Astrocyte of the spinal cord (primary cell): ENCODE results near the gene CHST3.
"Not testable (repeated sequence)": the region's sequence is repeated elsewhere in the genome, so short reads cannot be mapped to it uniquely, and the experiment has no call there.

Experiments used
- DNase-seq: peaks from one replicate; pipeline ENCODE4 v3.0.0; 2011; ENCODE audit warnings: low read depth, low spot score
- H3K4me3 ChIP-seq: 2 replicates; pipeline ENCODE4 v1.5.1; 2011; ENCODE audit warnings: low read depth, mild to moderate bottlenecking, low read length, moderate library complexity
- CTCF ChIP-seq: IDR thresholded peaks from 2 replicates; pipeline ENCODE4 v1.5.1; 2012; ENCODE audit warnings: low read depth, mild to moderate bottlenecking, low read length, inconsistent platforms
- in situ Hi-C: cut with HindIII; loops from 2 replicates; pipeline ENCODE4 v1.10.0; 2017; ENCODE audit warnings: low sequenced_read_pairs

Gene CHST3

DNA sequence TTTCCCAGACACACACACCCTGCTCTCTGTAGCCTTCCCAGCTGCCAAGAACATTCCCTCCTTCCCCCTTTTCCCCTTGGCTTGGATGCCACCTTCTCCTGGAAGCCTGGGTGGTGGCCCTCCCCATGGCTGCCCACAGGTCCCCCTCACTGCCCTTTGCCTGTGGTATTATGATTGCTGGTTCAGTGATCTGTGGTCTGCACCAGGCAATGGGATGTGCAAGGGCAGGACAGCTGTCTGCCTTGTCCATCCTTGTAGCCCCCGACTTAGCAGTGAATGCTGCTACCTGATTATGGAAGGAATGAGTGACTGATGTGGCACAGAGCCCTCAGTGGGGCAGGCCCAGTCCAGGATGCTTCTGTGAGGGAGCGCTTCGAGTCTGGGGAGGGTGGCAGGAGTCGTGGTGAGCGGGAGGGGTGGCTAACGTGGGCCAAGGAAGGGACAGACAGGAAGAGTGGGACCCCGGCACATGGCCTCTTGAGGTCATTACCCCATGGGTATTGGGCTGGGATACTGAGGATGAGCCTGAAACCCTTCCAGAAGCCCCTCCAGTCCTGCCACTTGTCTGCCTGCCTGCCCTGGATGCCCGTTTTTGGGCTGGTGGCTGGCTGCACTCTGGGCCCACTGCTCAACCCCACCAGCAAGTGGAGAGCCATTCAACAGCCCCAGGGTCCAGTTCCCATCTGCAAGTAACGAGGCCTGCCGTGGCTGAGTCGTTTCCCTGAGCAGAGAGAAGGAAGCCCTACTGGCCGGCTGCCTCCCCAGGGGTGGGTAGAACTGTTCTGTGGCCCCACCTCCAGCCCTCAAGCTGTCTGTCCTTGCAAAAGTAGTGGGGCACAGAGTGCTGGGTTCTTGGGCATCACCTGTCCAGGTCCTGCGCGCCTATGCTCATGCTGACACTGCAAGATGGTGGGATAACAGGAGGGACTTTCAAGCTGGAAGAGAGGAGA lies 8.8 kb downstream of the CHST3 start:
- DNase-seq = no peak
- H3K4me3 ChIP-seq = no peak overlapping the region
- TF ChIP-seq CTCF = no peak
- in situ Hi-C loops = no loop called here

DNA sequence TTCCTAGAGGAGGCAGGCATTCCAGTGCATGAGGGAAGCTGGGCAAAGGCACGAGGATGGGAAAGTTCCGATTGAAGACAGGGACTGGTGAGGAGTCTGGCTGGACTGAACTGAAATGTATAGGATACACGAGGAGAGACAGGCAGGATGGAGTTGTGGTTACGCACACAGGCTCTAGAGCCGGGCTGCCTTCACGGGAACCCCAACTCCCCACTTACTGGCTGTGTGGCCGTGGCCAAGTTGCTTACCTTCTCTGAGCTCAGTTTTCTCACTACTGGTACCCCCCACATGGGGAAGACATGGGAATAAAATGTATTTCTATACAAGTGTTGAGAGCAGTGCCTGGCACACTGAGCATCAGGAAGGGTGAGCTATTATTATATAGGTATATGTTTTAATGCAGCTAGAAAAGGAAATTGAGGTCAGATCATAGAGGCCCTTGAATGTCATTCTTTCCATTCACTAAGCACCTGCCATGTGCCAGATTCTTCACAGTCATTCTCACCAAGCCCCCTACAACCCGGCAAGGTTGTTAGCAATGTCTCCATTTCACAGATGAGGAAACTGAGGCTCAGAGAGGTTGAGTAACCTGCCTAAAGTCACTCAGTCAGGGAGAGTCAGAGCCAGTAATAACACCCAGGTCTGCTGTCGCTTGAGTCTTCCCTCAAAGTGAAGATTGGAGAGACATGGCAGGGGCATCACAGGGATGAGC lies 9.7 kb downstream of the CHST3 start:
- H3K4me3 ChIP-seq = no peak overlapping the region
- no peak for TF ChIP-seq CTCF
- in situ Hi-C loops = no loop called here

GRCh38 chr10:71974489-71975021 lies 10.4 kb downstream of the CHST3 start:
- DNase-seq = peak; percentile 59
- no peak for TF ChIP-seq CTCF
- in situ Hi-C loops = no loop called here
- H3K4me3 ChIP-seq = no peak overlapping the region

More for the DNA sequence above, 9.7 kb downstream of the CHST3 start:
- DNase-seq = no peak

DNA sequence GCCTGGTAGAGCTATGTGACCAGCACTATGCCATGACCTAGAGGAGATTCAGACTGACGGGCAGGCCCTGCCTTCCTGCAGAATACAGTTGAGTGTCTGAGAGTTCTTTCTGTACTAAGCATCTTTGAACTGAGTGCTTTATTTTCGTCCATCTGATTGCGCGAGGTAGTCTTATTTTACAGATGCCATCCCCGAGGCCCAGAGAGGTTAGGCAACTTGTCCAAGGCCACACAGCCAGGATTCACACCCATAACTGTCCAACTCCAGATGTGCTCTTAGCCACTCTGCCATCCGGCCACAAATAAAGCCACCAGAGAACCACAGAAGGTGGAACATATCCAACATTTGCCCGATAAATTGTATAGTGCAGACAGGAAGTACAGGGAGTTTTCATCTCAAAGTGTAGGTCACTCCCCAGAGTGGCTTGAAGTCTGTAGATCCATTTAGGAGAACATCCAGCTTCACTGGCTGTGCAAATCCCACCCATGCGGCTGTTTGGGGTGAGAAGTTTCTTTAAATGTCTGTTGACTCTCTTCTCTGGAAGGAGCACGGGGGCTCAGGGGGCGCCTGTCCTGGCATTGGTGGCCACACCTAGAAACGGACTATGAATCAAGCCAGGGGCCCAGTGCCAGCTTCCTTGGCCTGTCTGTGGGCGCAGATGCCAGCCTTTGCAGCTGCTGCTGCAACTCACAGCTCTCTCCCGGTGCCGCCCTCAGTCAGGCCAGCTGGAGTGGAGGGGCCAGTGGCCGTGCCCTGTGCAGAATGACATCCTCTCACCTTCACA lies 11.1 kb downstream of the CHST3 start:
- TF ChIP-seq CTCF = no peak
- in situ Hi-C loops = no loop called here
- no peak overlapping the region for H3K4me3 ChIP-seq
- no peak for DNase-seq

DNA sequence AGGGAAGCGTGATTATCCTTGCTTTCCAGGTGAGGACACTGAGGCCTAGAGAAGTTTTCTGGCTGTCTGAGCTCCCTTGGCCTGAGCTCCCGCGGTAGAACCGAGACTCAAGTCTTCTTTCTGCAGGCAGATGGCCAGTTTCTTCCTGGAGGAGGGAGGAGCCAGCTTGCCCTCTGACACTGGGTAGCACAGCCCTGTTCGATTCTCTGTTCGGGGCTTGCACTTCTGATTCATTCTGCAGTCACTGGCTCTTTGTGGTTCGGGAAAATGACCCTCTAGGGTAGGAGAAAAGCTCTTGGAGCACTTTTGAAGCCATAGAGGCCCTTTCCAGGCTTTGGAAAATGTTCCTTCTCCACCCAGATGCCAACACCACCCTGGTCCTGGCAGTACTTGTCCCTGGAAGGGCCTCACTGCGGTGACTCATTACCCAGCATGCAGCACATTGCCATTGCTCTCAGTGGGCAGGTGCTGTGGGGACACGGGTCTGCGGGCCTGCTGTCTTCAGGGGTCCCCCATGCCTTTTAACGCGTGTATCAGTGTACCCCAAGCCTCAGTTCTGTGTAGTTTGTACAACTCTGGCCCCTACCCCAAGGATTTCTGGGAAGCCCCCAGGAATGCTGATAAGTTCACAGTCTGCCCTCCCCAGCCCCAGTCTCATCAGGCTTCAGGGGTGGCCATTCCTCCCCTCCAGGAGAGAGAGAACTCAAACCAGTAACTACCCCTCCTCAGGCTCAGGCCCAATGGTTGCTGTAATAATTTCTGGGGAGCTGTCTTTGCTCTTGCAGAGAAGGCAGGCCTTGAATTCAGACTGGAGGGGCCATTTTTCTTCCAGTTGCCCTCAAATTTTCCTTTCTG lies 11.9 kb downstream of the CHST3 start:
- DNase-seq = peak; percentile 79
- no peak for TF ChIP-seq CTCF
- no peak overlapping the region for H3K4me3 ChIP-seq
- in situ Hi-C loops = no loop called here

GRCh38 chr10:71977614-71977903 lies 13.4 kb downstream of the CHST3 start:
- in situ Hi-C loops, DNase-seq, H3K4me3 ChIP-seq: not testable (repeated sequence)
